Stimulated activated CD4-positive, alpha-beta T cell treated with anti-CD3 and anti-CD28 coated beads, Interleukin-4, amount 100 ng/mL, for 24 hours (primary cell): ENCODE data around the gene ARF5.
"Not testable (repeated sequence)": the region's sequence is repeated elsewhere in the genome, so short reads cannot be mapped to it uniquely, and the experiment has no call there.

Source experiments
- DNase-seq: peaks from one replicate; pipeline ENCODE4 v3.0.0-alpha.2; 2020

The ARF5 gene

GRCh38 chr7:127588019-127588696 lies at the start of gene ARF5:
Gene ARF5 (plus strand): TSS chr7:127588411. CDS start chr7:127588499, 88 bp downstream.
- DNase-seq, result peak; percentile 86

GRCh38 chr7:127539116-127539515 lies 49.1 kb upstream of the ARF5 start:
- no peak for DNase-seq

GRCh38 chr7:127540461-127540860 lies 47.8 kb upstream of the ARF5 start:
- DNase-seq, result not testable (repeated sequence)

DNA sequence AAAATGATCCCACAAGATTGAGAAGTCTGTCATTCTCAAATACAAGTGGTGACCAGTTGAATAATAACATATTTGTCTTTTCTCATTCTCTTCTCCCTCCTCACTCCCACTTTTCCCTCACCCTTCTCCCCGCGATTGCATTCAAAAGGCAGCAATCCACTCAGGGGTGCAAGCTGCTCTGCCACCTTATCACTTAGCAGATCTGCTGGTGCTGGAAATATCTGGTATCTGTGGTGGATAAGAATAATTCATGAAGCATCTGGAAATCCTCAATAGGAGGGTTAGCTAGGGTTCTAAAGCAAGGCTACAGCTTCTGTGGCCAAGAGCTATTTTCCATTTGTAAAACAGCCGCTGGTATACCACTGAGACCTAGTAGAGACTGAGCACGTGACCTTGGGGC lies 46.7 kb upstream of the ARF5 start:
- DNase-seq, result no peak

DNA sequence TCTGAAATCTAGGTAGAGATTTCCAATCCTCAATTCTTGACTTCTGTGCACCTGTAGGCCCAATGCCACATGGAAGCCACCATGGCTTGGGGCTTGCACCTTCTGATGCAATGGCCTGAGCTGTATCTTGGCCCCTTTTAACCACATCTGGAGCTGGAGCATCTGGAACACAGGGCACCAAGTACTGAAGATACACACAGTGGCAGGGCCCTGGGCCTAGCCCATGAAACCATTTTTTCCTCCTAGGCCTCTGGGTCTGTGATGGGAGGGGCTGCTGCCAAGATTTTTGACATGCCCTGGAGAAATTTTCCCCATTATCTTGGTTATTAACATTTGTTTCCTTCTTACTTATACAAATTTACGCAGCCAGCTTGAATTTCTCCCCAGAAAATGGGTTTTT lies 41.9 kb upstream of the ARF5 start:
- DNase-seq, result no peak

DNA sequence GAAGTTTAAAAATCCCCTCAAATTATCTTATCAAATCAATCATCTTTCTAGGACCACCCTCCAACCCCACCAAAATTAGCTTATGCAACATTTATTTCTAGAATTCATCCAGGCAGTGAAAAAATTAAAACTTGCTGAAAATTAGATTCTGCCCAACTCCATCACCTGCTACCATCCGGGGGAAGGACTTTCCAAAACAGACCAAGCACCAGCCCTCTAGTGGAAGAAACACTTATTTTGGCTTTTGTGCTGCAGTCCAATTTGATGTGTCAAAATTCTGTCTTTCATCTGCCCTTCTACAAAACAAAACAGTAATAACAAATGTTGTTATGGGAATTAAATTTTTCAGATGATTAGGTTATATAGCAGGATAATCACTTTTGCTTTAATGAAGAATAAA lies 38.0 kb upstream of the ARF5 start:
- DNase-seq, result no peak

- no peak for DNase-seq
Measured at GRCh38 chr7:127551941-127552340, 36.3 kb upstream of the ARF5 start.

GRCh38 chr7:127556404-127556803 lies 31.8 kb upstream of the ARF5 start:
- DNase-seq, result no peak

GRCh38 chr7:127557803-127558202 lies 30.4 kb upstream of the ARF5 start:
- DNase-seq, result no peak

GRCh38 chr7:127566242-127566641 lies 22.0 kb upstream of the ARF5 start:
- DNase-seq, result no peak

- not testable (repeated sequence) for DNase-seq
Measured at GRCh38 chr7:127568034-127568433, 20.2 kb upstream of the ARF5 start.

DNA sequence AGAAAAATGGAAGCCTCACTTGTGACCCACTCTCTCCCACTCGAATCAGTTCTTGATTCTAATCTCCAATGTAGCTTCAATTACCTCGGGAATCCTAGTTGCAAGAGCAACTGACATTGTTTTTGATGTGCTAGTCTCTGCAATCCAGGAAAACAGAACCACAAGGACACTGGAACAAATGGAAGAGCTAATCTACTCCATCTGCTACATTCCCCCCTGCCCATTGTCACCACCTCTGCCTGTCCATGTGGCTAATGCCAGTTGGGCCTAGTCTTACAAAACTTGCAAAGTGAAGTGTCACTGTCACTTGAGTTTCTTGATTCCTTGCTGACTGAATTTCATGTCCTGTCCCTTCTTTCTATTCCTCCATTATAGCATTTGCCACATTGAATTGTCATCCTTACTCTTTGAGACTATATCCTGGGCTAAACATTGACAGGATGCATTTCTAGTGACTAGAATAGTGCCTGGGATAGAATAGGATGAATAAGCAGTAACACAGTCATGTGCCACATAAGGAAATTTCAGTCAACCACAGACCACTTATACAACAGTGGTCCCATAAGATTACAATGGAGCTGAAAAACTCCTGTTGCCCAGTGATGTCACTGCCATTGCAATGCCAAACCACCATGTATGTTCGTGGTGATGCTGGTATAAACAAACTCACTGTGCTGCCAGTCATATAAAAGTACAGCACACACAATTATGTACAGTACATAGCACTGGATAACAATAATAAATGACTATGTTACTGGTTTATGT lies 16.3 kb upstream of the ARF5 start:
- no peak for DNase-seq

- no peak for DNase-seq
Measured at GRCh38 chr7:127578036-127578684, 10.1 kb upstream of the ARF5 start.

GRCh38 chr7:127578711-127579275 lies 9.4 kb upstream of the ARF5 start:
- DNase-seq, result no peak

- DNase-seq, result no peak
Measured at GRCh38 chr7:127580612-127581011, 7.6 kb upstream of the ARF5 start.

GRCh38 chr7:127581716-127582115 lies 6.5 kb upstream of the ARF5 start:
- no peak for DNase-seq

DNA sequence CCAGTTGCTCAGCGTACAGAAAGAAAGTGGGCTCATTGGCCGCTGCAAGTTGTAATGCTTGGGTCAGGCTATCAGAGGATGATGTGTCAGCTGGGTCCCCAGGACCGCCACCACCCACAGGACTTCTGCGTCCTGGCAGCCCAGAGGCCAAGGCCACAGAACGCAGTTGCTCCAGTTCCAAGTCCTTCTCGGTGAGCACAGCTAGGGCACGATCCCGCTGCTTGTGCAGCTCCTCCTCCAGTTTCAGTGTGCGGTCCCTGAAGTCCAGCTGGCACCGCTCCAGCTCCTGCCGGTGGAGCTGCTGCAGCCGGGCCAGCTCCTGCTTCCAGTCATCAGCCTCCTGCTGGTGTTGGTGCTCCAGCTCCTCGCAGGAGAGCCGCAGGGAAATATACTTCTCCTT lies 5.8 kb upstream of the ARF5 start:
- no peak for DNase-seq

DNA sequence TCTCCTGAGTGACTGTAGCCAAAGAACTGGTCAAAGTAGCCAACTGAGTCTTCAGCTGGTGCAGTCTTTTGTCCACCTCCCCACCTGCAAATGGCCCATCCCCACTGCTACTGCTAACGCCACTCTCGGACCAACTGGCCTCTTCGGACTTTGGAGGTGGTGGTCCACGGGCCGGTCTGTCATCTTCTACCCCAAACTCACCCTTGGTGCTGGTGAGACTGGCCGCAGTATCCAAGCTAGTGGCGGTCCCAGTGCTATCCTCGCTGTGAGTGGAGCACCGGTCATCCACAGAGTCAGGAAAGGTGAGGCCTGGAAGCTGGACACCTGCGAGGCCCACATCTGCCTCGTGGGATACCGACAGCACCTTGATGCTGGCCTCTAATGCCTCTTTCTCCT lies 3.6 kb upstream of the ARF5 start:
- DNase-seq, result no peak

DNA sequence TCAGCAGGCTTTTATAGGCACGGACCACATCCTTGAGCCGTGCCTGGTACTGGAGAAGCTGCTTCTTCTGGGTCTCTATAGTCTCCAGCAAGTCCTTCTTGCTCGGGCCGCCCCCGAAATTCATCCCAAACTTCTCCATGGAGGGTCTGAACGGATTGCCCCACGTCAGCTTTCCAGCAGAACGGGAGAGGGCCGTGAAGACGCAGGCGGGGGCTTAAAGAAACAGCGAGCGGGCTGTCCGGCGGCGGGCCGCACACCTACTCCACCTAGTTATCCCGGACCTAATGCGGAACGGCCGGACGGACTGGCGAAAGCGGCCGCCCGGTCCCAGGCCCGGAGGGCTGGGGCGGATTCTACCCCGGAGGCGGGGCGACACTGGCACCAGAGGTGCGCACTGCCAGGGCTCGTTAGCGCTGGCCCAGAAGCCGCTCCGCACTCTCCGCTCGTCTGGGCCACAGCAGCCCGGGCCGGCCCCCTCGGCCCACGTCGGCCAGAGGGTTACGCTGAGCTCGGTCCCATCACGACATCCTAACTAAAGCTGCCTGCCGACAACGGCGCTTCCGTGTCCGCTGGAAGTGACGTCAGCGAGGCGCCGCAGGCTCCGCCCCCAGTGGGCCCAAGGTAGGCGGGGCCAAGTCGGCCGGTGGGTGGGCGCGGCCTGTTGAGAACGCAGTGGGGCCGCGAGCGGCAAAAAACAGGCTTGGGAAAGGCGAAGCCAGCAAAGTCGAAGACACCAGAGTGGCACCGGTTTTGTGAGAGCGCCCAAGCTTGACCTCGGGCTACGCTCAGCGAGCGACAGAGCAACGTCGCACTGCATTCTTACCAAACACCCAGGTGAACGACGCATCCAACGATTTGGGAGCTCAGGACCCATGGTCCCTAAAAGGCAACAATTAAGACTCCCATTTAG lies 2.9 kb upstream of the ARF5 start, which contains the start of gene GCC1:
Gene GCC1 (minus strand): TSS at position 553 of the 910 bp plus-strand sequence. CDS start 414 bp downstream, at position 139.
- peak; percentile 93 for DNase-seq

DNA sequence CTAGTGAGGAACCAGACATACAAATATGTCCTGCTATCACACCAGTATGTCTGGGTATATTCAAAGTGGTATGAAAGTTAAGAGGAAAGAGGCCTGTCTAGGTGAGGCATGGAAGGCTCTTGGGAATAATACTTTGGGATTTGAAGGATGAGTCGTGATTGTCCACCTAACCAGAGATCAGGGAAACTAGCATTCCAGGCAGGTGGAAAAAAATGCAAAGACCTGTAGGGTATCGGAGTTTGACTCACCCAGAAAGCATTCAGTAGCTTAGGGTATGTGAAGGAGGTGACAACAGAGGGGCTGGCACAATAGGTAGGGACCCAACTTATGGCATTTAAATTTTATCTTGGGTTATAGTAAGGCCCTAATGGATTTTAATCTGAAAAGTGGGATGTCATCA lies 1.9 kb upstream of the ARF5 start:
- DNase-seq, result no peak

- no peak for DNase-seq
Measured at GRCh38 chr7:127587663-127588018, 570 bp upstream of the ARF5 start.

DNA sequence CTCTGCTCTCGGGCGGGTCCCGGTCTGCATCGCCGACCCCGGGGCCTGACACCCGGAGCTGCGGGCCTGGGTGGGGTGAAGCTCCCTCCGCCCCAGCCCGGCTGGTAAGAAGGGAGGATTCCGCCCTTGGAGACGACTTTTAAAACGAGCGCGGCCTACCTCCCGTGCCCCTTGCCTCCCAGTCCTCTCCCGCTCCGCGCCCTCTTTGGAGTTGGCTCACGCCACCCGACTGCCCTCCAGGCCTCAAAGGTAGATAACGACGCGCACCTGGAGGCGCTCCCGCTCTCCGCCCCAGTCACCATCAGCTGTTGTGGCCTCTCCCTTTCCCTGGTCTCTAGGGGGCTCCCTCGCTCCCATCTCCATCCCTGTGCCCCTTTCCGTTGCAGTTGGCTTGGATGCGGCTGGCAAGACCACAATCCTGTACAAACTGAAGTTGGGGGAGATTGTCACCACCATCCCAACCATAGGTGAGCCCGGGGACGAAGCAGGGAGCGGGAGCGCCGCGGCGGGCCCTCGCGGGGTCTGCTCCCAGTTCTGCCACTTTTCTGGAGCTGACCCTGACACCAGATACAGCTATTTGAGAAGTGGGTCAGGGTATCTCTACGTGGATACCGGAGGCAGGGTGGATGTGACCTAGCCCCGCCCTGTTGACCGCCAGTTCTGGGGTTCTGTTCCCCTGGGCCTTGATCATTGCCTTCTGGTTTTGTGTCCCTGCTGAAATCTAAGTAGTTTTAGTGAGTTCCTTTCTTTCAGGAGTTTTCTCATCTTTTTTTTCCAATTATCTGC lies 679 bp downstream of the ARF5 start:
- DNase-seq, result peak; percentile 33
